Measurements from ENCODE around the gene GPR21.

DNA sequence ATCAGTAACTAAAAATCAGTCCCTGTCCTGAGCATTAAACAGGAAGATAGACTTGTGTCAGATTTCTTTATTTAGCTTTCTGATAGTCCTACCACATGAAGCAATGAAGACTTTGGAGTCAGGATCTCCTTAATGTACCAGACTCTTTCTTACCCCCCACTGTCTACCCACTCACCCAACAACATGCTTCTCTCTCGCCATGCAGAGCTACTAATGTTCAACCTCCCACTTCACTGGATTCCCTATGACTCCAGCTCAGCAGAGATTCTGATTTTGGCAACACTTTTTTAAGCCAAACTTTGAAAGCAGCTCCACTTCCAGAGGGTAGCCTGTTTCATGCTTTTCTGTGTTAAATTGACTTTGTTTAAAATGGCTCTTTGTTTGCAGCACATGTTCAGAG lies 50.8 kb downstream of the GPR21 start:
- TF ChIP-seq, protein P1, sequence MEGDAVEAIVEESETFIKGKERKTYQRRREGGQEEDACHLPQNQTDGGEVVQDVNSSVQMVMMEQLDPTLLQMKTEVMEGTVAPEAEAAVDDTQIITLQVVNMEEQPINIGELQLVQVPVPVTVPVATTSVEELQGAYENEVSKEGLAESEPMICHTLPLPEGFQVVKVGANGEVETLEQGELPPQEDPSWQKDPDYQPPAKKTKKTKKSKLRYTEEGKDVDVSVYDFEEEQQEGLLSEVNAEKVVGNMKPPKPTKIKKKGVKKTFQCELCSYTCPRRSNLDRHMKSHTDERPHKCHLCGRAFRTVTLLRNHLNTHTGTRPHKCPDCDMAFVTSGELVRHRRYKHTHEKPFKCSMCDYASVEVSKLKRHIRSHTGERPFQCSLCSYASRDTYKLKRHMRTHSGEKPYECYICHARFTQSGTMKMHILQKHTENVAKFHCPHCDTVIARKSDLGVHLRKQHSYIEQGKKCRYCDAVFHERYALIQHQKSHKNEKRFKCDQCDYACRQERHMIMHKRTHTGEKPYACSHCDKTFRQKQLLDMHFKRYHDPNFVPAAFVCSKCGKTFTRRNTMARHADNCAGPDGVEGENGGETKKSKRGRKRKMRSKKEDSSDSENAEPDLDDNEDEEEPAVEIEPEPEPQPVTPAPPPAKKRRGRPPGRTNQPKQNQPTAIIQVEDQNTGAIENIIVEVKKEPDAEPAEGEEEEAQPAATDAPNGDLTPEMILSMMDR (conservative IDR thresholded peaks at IDR 0.05 in 1 of 2, IDR thresholded peaks at IDR 0.05 in 1 of 2; ENCODE audit: extremely low read depth in 1 of 2, insufficient read depth in 1 of 2, low read depth in 1 of 2, low read length in 2 of 2): no peak
- TF ChIP-seq EZH2 (IDR thresholded peaks at IDR 0.05; ENCODE audit: borderline replicate concordance, low read length): no peak
